Left ventricle myocardium superior (tissue), 1 donor: ENCODE measurements around the gene PRELID1. TPM values are rescaled to one million over a fixed set of nuclear protein-coding genes. Genes with fewer than 3 reads are reported as not detected.
"Not testable (repeated sequence)": the region's sequence is repeated elsewhere in the genome, so short reads cannot be mapped to it uniquely, and the experiment has no call there.

Source experiments
- ATAC-seq: fragments of 200-7000 bp; cut with Tn5 transposase; one replicate; pipeline ENCODE4 v1.9.1; 2020; ENCODE audit warnings: mild to moderate bottlenecking, moderate library complexity
- DNase-seq: peaks from one replicate; pipeline ENCODE4 v3.0.0-alpha.2; 2020
- intact Hi-C: fragments of 100-400 bp; cut with micrococcal nuclease; formaldehyde crosslinking; loops from one replicate; pipeline ENCODE4 v1.11.0; 2022
- long read RNA-seq: library from polyadenylated mRNA; unstranded; transcript quantifications from one replicate; pipeline ENCODE4 v2.0.0, GENCODE V29; 2021
- total RNA-seq: library from RNA; stranded (reverse); fragmentation: NEBNext Ultra II Directional; extraction: Animal tissue kit (Norgen Biotek cat#: 25700); gene quantifications from one replicate; pipeline ENCODE4 v1.2.1, GENCODE V29; 2021
- donor health status: DM: no; HTN: yes; CAD: no; lungs with severe emphysema.

PRELID1 gene, protein sequence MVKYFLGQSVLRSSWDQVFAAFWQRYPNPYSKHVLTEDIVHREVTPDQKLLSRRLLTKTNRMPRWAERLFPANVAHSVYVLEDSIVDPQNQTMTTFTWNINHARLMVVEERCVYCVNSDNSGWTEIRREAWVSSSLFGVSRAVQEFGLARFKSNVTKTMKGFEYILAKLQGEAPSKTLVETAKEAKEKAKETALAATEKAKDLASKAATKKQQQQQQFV
- total RNA-seq, result 35.2 TPM
- long read RNA-seq, transcript PRELID1-201 (5 exons, 1,261 nt), result major isoform, 83 of 86 reads
- long read RNA-seq, partial matches to known transcripts, result 2 of 86 reads
- long read RNA-seq, other reads (novel, unspliced or antisense), result 1 of 86 reads

DNA sequence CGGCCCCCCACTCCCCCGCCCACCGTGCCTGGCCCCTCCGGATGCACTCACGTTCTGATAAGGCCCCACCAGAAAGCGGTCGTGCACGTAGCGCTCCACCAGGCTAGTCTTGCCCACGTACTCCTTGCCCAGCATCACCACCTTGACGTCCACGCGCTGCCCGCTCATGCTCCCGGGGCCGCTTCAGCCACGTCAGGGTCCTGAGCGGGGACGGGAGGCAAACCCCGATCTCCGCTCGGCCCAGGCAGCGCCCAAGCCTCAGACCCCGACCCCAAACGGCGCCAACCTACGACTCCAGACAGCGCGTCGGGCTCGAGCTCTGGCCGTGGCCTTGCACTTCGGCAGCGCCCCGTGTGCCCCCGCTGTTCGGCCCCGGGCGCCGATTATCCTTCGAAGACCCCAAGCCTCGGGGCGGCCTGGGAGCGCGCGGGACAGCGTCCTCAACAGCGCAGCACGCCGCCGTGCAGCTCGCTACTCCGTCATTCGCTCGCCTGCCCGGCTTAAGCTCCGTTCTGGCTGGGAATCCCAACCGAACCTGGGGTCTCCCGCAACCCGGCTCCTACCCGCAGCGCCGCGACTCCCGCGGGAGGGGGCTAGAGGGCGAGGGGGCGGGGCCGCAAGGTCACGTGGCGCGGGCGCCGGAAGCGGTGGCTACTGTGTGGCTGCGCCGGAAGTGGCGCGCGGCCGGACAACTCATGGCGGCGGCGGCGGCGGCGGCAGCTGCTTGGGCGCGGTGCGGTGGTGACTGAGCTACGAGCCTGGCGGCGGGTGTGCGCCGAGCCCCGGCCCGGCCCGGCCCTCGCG, at the start of gene PRELID1, which contains the start of gene RAB24:
PRELID1 (plus strand) TSS at position 679 of the 804 bp plus-strand sequence. CDS start 187 bp downstream, outside the sequence.
RAB24 (minus strand) TSS at position 599 of the 804 bp plus-strand sequence; CDS start at position 168, 431 bp downstream.
- DNase-seq, result peak; percentile 95
- intact Hi-C loops, result no loop called here
- peak; percentile 86 for ATAC-seq

DNA sequence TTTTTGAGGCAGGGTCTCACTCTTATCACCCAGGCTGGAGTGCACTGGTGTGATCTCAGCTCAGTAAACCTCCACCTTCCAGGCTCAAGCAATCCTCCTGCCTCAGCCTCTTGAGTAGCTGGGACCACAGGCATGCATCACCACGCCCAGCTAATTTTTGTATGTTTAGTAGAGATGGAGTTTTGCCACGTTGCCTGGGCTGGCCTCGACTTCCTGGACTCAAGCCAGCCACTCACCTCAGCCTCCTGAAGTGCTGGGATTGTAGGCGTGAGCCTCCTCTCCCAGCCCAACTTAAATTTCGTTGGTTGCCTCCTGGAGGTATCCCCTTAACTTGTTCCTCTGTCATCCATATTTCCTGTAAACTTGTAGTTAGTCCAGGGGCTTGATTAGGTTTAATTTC, 47.3 kb upstream of the PRELID1 start:
- intact Hi-C loops, result no loop called here
- ATAC-seq, result no peak

DNA sequence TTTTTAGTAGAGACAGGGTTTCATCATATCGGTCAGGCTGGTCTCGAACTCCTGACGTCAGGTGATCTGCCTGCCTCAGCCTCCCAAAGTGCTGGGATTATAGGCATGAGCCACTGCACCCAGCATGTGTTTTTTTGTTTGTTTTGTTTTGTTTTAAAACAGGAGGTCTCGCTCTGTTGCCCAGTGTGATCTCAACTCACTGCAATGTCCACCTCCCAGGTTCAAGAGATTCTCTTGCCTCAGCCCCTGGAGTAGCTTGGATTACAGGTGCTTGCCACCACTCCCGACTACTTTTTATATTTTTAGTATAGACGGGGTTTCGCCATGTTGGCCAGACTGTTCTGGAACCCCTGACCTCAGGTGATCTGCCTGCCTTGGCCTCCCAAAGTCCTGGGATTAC, 44.9 kb upstream of the PRELID1 start:
- DNase-seq, ATAC-seq, intact Hi-C loops: not testable (repeated sequence)

More for the DNA sequence above, 47.3 kb upstream of the PRELID1 start:
- no peak for DNase-seq

DNA sequence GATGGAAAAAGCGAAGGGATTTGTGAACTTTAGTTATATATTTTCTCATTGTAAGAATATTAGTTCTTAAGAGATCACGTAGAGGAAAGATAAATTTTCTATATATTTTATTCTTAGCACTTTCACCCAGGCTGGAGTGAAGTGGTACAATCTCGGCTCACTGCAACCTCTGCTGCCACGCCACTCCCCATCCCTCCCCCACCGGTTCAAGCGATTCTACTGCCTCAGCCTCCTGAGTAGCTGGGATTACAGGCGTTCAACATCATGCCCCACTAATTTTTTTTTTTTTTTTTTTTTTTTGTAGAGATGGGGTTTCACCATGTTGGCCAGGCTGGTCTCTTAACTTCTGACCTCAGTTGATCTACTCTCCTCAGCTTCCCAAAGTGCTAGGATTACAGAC, 42.6 kb upstream of the PRELID1 start:
- ATAC-seq, result no peak
- intact Hi-C loops, result no loop called here
- no peak for DNase-seq

DNA sequence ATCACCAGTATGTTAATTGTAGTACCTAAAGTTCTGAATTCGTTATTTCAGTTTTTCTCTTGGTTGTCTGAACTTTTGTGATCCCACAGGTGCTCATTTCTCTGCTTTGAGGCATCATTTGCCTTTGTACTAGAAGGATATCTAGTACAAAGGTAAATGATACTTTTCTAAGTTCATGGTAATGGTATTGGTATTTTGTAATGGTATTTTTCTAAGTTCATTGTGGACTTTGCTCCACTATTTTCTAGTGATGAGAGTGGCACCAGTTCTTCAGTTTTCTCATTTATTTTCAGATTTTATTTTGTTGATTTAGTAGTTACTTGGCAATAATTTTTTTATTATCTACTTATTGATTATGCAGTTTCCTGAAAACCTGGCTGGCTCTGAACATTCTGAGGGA, 42.1 kb upstream of the PRELID1 start:
- ATAC-seq, result no peak
- intact Hi-C loops, result no loop called here

DNA sequence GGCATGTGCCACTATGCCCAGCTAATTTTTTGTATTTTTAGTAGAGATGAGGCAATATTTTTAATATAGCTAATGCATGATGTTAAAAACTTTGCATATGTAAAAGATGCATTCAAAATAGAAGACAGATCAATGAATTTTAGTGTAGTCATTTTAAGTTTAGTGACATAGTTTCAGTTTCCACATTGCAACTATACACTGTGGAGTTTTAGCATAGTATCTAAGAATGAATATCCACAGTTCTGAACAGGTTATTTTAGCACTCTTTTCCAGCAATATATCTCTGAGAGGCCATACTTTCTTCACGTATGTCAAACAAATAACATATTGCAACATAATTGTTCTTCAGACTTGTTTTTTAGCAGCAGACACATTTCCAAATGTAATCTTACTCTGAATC, 39.4 kb upstream of the PRELID1 start:
- intact Hi-C loops, result no loop called here
- no peak for DNase-seq
- no peak for ATAC-seq

More for the DNA sequence above, 42.1 kb upstream of the PRELID1 start:
- DNase-seq, result no peak

DNA sequence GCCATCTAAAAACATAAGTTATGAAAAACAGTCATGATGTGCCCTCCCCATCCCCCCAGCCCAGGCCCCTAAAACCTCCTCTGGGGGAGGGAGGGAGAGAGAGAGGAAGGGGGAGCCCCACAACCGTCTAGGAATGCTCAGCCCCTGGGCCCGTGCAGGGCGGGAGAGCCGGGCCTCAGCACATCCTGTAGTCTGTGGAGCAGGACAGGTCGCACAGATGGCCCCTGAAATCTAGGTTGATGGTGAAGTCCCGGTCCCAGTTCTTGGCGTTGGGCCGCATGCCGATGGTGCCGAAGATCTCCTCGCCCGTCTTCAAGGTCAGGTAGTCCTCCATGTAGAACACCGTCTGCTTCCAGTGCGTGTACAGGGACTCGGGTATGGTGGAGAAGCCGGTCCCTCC, 38.2 kb upstream of the PRELID1 start:
- intact Hi-C loops, result no loop called here
- ATAC-seq, result no peak
- no peak for DNase-seq

DNA sequence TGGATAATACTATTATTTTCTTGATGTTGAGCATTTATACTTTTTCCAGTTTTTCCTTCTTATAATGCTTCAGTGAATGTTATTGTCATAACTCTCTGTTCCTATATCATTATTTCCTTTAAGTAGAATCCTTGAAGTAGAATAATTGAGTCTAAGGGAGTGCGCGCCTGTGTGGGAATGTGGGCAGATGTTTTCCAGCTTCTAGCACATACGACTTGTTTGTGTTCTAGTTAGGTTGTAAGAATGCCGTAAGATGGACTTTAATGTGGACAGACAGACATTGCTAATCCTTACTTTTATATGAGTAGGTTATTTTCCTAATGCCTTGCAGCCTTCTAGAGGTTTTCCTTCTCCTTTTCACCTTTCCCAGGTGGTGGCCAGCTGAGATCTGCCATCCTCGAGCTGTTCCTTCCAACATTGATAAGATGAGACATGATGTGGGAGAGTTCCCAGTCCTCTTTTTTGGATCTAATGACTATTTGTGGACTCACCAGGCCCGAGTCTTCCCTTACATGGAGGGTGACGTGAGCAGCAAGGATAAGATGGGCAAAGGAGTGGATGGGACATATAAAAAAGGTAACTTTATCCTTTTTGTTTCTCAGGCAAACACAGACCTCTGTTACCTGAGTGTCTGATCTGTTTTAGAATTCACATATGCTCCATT, 34.2 kb upstream of the PRELID1 start:
- intact Hi-C loops, result no loop called here
- ATAC-seq (no peak), DNase-seq (no peak)

DNA sequence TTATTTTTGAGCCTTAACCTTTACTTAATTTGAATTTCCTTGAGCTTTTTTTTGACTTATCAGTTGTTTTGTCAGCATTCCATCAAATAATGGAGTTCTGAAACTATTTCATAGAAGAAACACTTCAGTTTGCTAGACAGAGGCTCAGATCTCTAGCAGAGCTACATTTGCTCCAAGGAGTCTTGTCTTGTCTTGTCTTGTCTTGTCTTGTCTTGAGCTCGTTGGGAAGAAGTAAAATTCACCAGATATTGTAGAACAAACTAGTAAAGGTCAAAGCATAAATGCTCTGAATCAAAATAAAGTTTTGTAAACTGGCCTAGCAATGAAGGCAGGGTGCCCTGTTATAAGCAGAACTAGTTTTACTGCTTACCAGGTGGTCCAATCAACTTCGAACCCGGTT, 33.6 kb upstream of the PRELID1 start:
- ATAC-seq, result no peak
- intact Hi-C loops, result no loop called here
- no peak for DNase-seq

DNA sequence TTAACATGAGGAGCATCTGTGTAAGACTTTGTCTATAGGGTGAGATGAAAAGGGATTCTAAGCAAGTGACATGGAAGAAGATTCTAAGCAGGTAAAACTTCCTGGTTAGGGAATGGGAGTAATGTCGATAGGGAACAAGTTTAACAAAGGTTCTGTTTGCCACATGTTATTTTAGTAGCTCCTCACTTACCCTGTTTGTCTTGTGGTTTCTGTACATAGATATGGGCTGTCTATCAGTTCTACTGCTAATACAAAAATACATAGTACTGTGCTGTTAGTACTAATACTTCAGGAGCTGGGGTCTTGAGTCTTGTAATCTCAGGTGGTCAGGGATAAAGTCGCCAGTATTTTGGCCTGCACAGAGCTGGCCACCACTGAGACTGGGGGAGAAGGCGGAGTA, 32.9 kb upstream of the PRELID1 start:
- intact Hi-C loops, result no loop called here
- no peak for ATAC-seq
- DNase-seq, result no peak

DNA sequence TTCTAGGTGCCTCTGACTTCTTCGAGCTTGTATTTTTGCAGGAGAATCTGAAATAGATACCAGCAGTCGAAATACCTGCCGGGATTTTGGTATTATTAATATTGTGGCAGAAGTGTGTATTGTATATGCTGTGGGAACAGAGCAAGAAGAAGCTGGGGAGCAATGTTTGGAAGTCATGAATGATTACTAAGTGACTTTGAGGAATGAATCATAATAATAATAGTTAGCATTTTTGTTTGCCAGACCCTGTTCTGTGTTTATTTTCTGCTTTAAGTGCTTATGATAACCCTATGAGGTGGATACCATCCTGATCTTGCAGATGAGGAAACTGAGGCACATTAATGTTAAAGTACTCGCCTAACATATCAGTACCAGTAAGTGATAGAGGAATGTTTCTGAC, 32.5 kb upstream of the PRELID1 start:
- no peak for DNase-seq
- intact Hi-C loops, result no loop called here
- no peak for ATAC-seq

DNA sequence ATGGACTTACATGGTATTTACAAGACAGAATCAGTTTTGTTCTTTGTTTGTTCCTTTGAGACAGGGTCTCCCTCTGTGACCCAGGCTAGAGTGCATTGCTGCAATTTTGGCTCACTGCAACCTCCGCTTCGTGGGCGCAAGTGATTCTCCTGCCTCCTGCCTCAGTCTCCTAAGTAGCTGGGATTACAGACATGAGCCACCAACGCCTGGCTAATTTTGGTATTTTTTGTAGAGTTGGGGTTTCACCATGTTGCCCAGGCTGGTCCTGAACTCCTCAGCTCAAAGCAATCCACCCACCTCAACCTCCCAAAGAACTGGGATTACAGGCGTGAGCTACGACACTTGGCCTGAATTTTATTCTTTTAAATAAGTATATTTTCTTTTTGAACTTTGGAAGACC, 27.7 kb upstream of the PRELID1 start:
- ATAC-seq (no peak), DNase-seq (no peak)
- intact Hi-C loops, result no loop called here

DNA sequence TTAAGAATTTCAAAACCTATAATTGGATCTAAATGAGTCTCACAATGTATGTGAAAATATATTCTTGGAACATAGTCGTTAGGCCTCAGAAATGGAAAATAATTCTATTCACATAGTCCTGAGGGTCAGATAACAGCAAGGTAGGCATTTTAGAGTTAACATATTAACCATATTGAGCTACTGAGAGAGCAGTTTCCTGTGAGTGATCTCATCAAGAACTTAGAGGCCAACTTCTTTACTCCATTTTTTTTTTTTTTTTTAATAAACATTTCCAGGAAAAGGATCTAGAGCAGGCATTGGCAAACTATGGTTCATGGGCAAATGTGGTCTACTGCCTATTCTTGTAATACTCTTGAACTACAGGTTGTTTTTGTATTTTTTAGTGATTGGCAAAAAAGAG, 26.7 kb upstream of the PRELID1 start:
- intact Hi-C loops, result no loop called here
- no peak for ATAC-seq
- DNase-seq, result no peak

DNA sequence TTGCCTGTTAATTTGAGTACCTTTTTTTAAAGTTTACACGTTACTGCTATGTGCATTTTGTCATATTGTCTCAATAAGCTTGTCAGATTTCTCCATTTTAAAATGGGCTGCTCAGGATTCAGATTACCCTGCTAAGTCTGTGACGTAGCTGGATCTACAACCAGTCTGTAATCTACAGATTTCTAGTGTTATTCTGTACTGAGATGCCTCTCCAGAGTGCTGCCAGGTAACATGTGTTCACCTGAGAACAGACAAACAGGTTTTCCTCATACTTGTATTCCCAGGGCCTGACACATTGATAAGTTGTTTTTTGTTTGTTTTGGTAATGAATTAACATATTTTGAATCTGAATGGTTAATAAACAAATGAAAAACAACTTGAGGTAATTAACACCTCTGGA, 15.4 kb upstream of the PRELID1 start:
- intact Hi-C loops, result no loop called here
- no peak for DNase-seq
- no peak for ATAC-seq

DNA sequence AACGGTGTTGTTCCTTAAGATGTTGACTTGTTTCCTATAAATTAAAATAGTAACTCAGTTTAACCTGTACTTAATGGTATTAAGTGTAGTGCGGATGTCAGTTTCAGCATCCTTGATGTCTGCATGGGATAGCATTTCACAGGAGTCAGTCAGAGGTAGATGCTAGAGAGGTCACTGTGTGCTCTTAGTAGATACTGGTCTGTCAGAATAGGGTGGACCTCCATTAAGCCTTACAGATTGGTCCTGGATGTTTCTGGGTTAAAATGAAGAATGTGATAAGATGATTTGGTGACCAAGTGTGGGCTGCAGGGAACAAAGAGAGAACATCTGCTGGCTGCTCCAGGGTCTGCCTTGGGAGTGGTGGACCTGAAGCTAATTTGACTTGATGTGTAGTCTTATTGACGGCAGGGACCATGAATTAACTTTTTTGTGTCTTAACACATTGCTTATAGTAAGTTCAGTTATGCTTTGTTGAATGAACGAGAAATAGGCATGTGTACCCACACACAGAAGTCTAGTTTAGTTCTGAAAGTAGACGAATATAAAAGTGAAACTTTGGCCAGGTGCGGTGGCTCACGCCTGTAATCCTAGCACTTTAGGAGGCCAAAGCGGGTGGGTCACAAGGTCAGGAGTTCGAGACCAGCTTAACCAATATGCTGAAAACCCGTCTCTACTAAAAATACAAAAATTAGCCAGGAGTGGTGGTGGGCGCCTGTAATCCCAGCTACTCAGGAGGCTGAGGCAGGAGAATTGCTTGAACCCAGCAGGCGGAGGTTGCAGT, 12.6 kb upstream of the PRELID1 start:
- ATAC-seq (no peak), DNase-seq (no peak)
- intact Hi-C loops, result no loop called here

DNA sequence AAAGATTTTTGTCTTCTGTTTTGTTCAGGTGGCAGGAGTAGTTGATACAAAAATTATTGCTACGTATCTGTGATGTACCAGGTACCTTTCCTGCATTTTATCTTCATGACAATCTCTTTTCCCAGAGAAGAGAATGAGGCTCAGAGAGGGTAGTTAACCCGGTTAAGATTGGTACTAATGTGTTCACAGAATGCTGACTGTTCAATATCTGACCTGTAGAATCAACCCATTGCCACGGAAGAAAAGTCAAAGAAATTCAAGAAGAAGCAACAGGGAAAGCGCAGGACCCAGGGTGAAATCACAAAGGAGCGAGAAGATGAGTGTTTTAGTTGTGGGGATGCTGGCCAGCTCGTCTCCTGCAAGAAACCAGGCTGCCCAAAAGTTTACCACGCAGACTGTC, 11.9 kb upstream of the PRELID1 start:
- no peak for DNase-seq
- intact Hi-C loops, result no loop called here
- ATAC-seq, result no peak

DNA sequence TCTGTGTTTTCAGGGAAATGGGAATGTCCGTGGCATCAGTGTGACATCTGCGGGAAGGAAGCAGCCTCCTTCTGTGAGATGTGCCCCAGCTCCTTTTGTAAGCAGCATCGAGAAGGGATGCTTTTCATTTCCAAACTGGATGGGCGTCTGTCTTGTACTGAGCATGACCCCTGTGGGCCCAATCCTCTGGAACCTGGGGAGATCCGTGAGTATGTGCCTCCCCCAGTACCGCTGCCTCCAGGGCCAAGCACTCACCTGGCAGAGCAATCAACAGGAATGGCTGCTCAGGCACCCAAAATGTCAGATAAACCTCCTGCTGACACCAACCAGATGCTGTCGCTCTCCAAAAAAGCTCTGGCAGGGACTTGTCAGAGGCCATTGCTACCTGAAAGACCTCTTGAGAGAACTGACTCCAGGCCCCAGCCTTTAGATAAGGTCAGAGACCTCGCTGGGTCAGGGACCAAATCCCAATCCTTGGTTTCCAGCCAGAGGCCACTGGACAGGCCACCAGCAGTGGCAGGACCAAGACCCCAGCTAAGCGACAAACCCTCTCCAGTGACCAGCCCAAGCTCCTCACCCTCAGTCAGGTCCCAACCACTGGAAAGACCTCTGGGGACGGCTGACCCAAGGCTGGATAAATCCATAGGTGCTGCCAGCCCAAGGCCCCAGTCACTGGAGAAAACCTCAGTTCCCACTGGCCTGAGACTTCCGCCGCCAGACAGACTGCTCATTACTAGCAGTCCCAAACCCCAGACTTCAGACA, 9.6 kb upstream of the PRELID1 start:
- intact Hi-C loops, result no loop called here
- DNase-seq (no peak), ATAC-seq (no peak)

DNA sequence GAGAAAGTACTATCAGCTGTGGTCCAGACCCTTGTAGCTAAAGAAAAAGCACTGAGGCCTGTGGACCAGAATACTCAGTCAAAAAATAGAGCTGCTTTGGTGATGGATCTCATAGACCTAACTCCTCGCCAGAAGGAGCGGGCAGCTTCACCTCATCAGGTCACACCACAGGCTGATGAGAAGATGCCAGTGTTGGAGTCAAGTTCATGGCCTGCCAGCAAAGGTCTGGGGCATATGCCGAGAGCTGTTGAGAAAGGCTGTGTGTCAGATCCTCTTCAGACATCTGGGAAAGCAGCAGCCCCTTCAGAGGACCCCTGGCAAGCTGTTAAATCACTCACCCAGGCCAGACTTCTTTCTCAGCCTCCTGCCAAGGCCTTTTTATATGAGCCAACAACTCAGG, 9.0 kb upstream of the PRELID1 start:
- intact Hi-C loops, result no loop called here
- peak; percentile 50 for DNase-seq
- ATAC-seq, result peak; percentile 84

DNA sequence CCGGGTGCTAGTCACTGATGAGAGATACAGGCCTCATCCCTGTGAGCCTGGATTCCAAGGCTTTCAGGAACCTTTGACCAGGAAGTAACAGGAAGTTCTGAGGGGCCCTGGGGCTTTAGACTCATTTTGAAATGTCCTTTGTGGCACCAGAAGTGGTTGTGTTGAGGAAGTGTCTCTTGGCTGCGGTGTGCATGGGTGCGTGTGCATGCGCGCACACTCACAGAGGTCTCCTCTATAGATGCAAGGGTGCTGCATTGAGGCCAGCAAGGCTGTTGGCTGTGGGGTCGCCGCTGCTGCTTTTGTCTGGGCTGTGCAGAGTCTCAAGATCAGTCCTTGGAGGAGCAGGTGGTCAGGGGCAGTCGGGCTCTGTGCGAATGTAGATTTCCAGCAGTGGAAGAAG, 7.7 kb upstream of the PRELID1 start:
- no peak for ATAC-seq

More for the DNA sequence above, 7.7 kb upstream of the PRELID1 start:
- intact Hi-C loops, result no loop called here
- no peak for DNase-seq
